Pancreas (tissue), 10 donors: Measurements from ENCODE around the gene PHF21A. TPM values are rescaled to one million over a fixed set of nuclear protein-coding genes. Genes with fewer than 3 reads are reported as not detected.

Experiments
- ATAC-seq, 4 donors: fragments of 200-7000 bp; cut with Tn5 transposase; one replicate each; pipeline versions ENCODE4 v1.8.0 to v1.9.1; 2020; ENCODE audit warnings: mild to moderate bottlenecking in 4 of 4, moderate library complexity in 4 of 4
- DNase-seq, 6 donors: peaks; one replicate each; pipeline ENCODE4 v3.0.0-alpha.2; 2020
- FAIRE-seq: peaks from 2 replicates; lab custom pipeline; 2012; peaks lifted over from hg19 to GRCh38; lab: Jason Lieb, UNC
- H3K27ac ChIP-seq, 4 donors: fragments of 200-600 bp; sonication (generic); 1 replicate in 3 of 4; 2 replicates in 1 of 4; pipeline versions ENCODE4 v1.5.0 to v1.8.0; 2020
- H3K27me3 ChIP-seq, 4 donors: fragments of 200-600 bp; one replicate each; pipeline ENCODE4 v1.8.0; 2021
- H3K36me3 ChIP-seq, 3 donors: fragments of 200-600 bp; sonication (generic) in 1 of 3; one replicate each; pipeline versions ENCODE4 v1.5.0 to v1.8.0; 2020 to 2021
- H3K4me1 ChIP-seq, 3 donors: fragments of 200-600 bp; one replicate each; pipeline ENCODE4 v1.8.0; 2021
- H3K4me3 ChIP-seq, 4 donors: fragments of 200-600 bp; sonication (generic) in 2 of 4; one replicate each; pipeline versions ENCODE4 v1.5.0 to v1.8.0; 2020 to 2021
- H3K9me3 ChIP-seq, 4 donors: fragments of 200-600 bp; one replicate each; pipeline ENCODE4 v1.8.0; 2021
- CTCF ChIP-seq, 4 donors: fragments of 200-600 bp; sonication (generic) in 3 of 4; IDR thresholded peaks; one replicate each; pipeline versions ENCODE4 v1.5.0 to v1.8.0; 2021; ENCODE audit warnings: antibody characterized with exemption in 4 of 4
- WGBS, 2 donors: extraction: QIAGEN DNeasy Blood & Tissue Kit; methylation state at CpG; one replicate each; pipeline ENCODE4 v1.1.7; 2013; 5-methylcytosine and 5-hydroxymethylcytosine counted together
- intact Hi-C, 3 donors: fragments of 100-400 bp; cut with DNase I; formaldehyde crosslinking; loops; one replicate each; pipeline versions ENCODE4 v1.11.1 to v1.14.2; 2022
- polyA plus RNA-seq, 2 donors: library from polyadenylated mRNA; stranded (reverse); fragments of 200-250 nt; gene quantifications; one replicate each; pipeline ENCODE4 v1.2.3, GENCODE V29; 2013
- total RNA-seq, 6 donors: library from RNA; stranded (reverse); fragmentation: NEBNext Ultra II Directional in 4 of 6; extraction: Animal tissue kit (Norgen Biotek cat#: 25700) in 4 of 6; gene quantifications; one replicate each; pipeline versions ENCODE4 v1.2.1 to v1.2.4, GENCODE V29; 2021 to 2023
- donor health status: healthy with polysubstance abuse.
- donor health status: DM: no; HTN: no; CAD: no; lungs with moderate emphysema.
- donor health status: DM: no; HTN: no; CAD: no.
- donor health status: control.
- donor health status: control.
- donor health status: Bipolar disorder and iron deficiency.
- donor health status: DM: yes; HTN: yes; CAD: no.
- donor health status: DM: no; HTN: no; CAD: no.
- donor health status: DM: no; HTN: no; CAD: no.
- donor health status: DM: yes; HTN: yes; CAD: no.

The PHF21A gene
- total and polyA plus RNA-seq, 8 donors = 11.4 to 30.3 (median 14.4) TPM

GRCh38 chr11:46012185-46012584 lies 109.1 kb downstream of the PHF21A start:
- H3K36me3 ChIP-seq = no peaks in the 10 kb centered on the region
- H3K27ac ChIP-seq = no peak overlapping the region
- WGBS, 2 donors = 63 to 65% methylated on average over 2 of the region's 2 CpGs
- TF ChIP-seq CTCF (IDR thresholded peaks at IDR 0.05) = no peak
- H3K27me3 ChIP-seq = no peaks in the 10 kb centered on the region
- FAIRE-seq (no peak), DNase-seq (no peak), ATAC-seq (no peak)
- H3K9me3 ChIP-seq = no peaks in the 10 kb centered on the region
- intact Hi-C loops = no loop called here
- no peaks in the 10 kb centered on the region for H3K4me1 ChIP-seq
- no peak overlapping the region for H3K4me3 ChIP-seq

GRCh38 chr11:46010100-46010499 lies 111.2 kb downstream of the PHF21A start:
- no peak overlapping the region for H3K27ac ChIP-seq
- no peak for FAIRE-seq
- intact Hi-C loops = no loop called here

GRCh38 chr11:46009647-46010046 lies 111.6 kb downstream of the PHF21A start:
- Histone ChIP-seq H3K4me3 (no peak overlapping the region), H3K27ac (no peak overlapping the region), H3K27me3 (no peaks in the 10 kb centered on the region), H3K9me3 (no peaks in the 10 kb centered on the region), H3K4me1 (no peaks in the 10 kb centered on the region), H3K36me3 (no peaks in the 10 kb centered on the region)
- DNase-seq (no peak), ATAC-seq (no peak), FAIRE-seq (no peak)
- intact Hi-C loops = loop anchor here in 1 of 3 donors (10.0 kb wide), 1 partner anchor 135 kb away; no protein-coding TSS in a partner anchor
- no peak for TF ChIP-seq CTCF (IDR thresholded peaks at IDR 0.05)
- WGBS, 2 donors = 38 to 44% methylated on average over 2 of the region's 2 CpGs

More at GRCh38 chr11:46010100-46010499, 111.2 kb downstream of the PHF21A start:
- Histone ChIP-seq H3K36me3 (no peaks in the 10 kb centered on the region), H3K4me1 (no peaks in the 10 kb centered on the region), H3K4me3 (no peak overlapping the region), H3K27me3 (no peaks in the 10 kb centered on the region), H3K9me3 (no peaks in the 10 kb centered on the region)
- TF ChIP-seq CTCF (IDR thresholded peaks at IDR 0.05) = no peak
- no peak for DNase-seq
- WGBS, 2 donors = 53 to 64% methylated on average over 1 of the region's 1 CpG
- no peak for ATAC-seq

- Histone ChIP-seq H3K27me3 (no peaks in the 10 kb centered on the region), H3K27ac (no peak overlapping the region), H3K4me3 (no peak overlapping the region), H3K36me3 (no peaks in the 10 kb centered on the region), H3K9me3 (no peaks in the 10 kb centered on the region), H3K4me1 (no peaks in the 10 kb centered on the region)
- peak; percentile 30 to 65 (median 50) for TF ChIP-seq CTCF (IDR thresholded peaks at IDR 0.05)
- peak in 3 of 6 donors; percentile 12 to 32 (median 28) for DNase-seq
- 36 to 38% methylated on average over 5 of the region's 5 CpGs for WGBS, 2 donors
- peak; percentile 84 for FAIRE-seq
- peak; percentile 83 to 97 (median 94) for ATAC-seq
- intact Hi-C loops = loop anchor here in 1 of 3 donors (10.0 kb wide), 1 partner anchor 132 kb away; no protein-coding TSS in a partner anchor
Observed at GRCh38 chr11:46006418-46007070, 114.7 kb downstream of the PHF21A start.

- FAIRE-seq (no peak), DNase-seq (no peak), ATAC-seq (peak in 2 of 4 donors; percentile 40 to 51)
- Histone ChIP-seq H3K9me3 (no peaks in the 10 kb centered on the region), H3K36me3 (no peaks in the 10 kb centered on the region), H3K4me1 (no peaks in the 10 kb centered on the region), H3K27me3 (no peaks in the 10 kb centered on the region), H3K27ac (no peak overlapping the region), H3K4me3 (no peak overlapping the region)
- TF ChIP-seq CTCF (IDR thresholded peaks at IDR 0.05) = no peak
- intact Hi-C loops = loop anchor here in 1 of 3 donors (10.0 kb wide), 1 partner anchor 129 kb away; no protein-coding TSS in a partner anchor
- WGBS, 2 donors = 90 to 93% methylated on average over 2 of the region's 2 CpGs
Observed at GRCh38 chr11:46003572-46003971, 117.7 kb downstream of the PHF21A start.
